Right ventricle myocardium inferior (tissue), 1 donor: ENCODE data around the gene SHISA5. TPM values are rescaled to one million over a fixed set of nuclear protein-coding genes. Genes with fewer than 3 reads are reported as not detected.
"Not testable (repeated sequence)": the region's sequence is repeated elsewhere in the genome, so short reads cannot be mapped to it uniquely, and the experiment has no call there.

ENCODE experiments used
- ATAC-seq: fragments of 200-7000 bp; cut with Tn5 transposase; one replicate; pipeline ENCODE4 v1.9.1; 2020; ENCODE audit warnings: mild to moderate bottlenecking, moderate library complexity
- DNase-seq: peaks from one replicate; pipeline ENCODE4 v3.0.0; 2021; ENCODE audit errors: missing footprints
- intact Hi-C: fragments of 100-400 bp; cut with DNase I; formaldehyde crosslinking; loops from one replicate; pipeline ENCODE4 v1.11.0; 2022
- total RNA-seq: library from RNA; stranded (reverse); fragmentation: NEBNext Ultra II Directional; extraction: Animal tissue kit (Norgen Biotek cat#: 25700); gene quantifications from one replicate; pipeline ENCODE4 v1.2.1, GENCODE V29; 2021
- donor health status: DM: no; HTN: yes; CAD: no; lungs with severe emphysema.

Gene SHISA5
- total RNA-seq, 1 donor from 2014 or later, result 57.3 TPM

- DNase-seq (no peak), ATAC-seq (no peak)
- intact Hi-C loops, result no loop called here
These were observed 11.3 kb downstream of the SHISA5 start for GRCh38 chr3:48492461-48493202.

DNA sequence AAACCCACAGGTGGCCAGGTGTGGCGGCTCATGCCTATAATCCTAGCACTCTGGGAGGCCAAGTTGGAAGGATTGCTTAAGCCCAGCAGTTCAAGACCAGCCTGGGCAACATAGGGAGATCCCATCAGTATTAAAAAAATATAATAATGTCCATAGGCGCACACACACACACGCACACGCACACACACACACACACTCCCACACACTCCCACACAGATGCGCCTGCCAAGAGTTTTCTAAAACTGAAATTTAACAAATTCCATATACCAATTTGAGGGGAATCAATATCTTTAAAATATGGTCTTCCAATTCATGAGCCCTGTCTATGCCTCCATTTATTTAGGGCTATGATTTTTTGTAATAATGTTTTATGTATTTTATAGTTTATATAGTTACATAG, 17.0 kb downstream of the SHISA5 start:
- intact Hi-C loops, result no loop called here
- no peak for DNase-seq
- ATAC-seq, result no peak

GRCh38 chr3:48482822-48483221, 21.2 kb downstream of the SHISA5 start:
- DNase-seq, ATAC-seq, intact Hi-C loops: not testable (repeated sequence)

DNA sequence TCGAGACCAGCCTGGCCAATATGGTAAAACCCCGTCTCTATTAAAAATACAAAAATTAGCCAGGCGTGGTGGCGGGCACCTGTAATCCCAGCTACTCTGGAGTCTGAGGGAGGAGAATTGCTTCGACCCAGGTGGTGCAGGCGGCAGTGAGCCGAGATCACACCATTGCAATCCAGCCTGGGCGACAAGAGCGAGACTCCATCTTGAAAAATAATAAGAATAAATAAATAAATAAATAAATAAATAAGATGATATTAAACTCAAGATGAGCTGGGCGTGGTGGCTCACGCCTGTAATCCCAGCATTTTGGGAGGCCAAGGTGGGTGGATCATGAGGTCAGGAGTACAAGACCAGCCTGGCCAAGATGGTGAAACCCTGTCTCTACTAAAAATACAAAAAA, 23.1 kb downstream of the SHISA5 start:
- intact Hi-C loops, DNase-seq: not testable (repeated sequence)

GRCh38 chr3:48478626-48479555, 25.1 kb downstream of the SHISA5 start:
- ATAC-seq, result no peak
- intact Hi-C loops, result no loop called here
- no peak for DNase-seq

More for the DNA sequence above, 23.1 kb downstream of the SHISA5 start:
- not testable (repeated sequence) for ATAC-seq

- ATAC-seq (no peak), DNase-seq (no peak)
- intact Hi-C loops, result no loop called here
These were observed 25.9 kb downstream of the SHISA5 start for GRCh38 chr3:48477959-48478520.

DNA sequence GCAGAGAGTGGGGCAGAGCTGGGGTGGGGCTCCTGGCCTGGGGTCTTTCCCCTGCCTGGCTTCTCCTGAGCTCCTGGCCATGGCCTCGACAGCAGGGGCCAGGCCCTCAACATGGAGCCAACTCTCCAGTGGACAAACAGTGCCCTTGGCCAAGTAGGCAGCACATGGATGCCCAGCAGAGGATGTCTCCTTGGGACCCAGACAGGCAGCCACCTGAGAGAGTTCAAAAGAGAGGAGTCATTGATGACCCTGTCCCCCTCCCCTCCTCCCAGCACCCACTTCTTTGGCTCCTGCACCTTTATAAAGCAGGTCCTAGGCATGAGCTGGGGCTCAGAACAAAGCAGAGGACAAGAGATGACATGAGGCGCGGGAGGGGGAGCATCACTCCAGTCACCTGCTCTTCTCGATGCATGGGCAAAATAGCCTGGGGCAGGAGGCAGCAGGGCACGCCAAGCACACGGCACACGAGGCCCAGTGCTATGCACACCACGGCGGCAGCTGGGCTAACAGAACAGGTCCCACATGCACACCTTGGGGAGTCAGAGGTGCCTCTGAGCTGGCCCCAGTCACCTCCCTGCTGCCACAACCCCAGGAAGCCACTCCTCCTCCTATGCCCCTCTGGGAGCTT, 27.4 kb downstream of the SHISA5 start:
- DNase-seq (no peak), ATAC-seq (no peak)
- intact Hi-C loops, result no loop called here

GRCh38 chr3:48475188-48475587, 28.8 kb downstream of the SHISA5 start:
- no peak for DNase-seq
- ATAC-seq, result no peak
- intact Hi-C loops, result no loop called here

- no peak for DNase-seq
- ATAC-seq, result no peak
- intact Hi-C loops, result no loop called here
These were observed 29.4 kb downstream of the SHISA5 start for GRCh38 chr3:48474619-48475018.

- not testable (repeated sequence) for ATAC-seq
These were observed 29.9 kb downstream of the SHISA5 start for GRCh38 chr3:48474031-48474430.

GRCh38 chr3:48473617-48473952, 30.4 kb downstream of the SHISA5 start:
- DNase-seq (no peak), ATAC-seq (no peak)
- intact Hi-C loops, result loop anchor here (2.0 kb wide), 1 partner anchor 31 kb away; the partner anchor contains the start of gene SHISA5

More at GRCh38 chr3:48474031-48474430, 29.9 kb downstream of the SHISA5 start:
- intact Hi-C loops, DNase-seq: not testable (repeated sequence)

- DNase-seq (peak; percentile 97), ATAC-seq (peak; percentile 90)
- intact Hi-C loops, result loop anchor here (2.0 kb wide), 1 partner anchor 32 kb away; the partner anchor contains the start of gene SHISA5
These were observed 30.9 kb downstream of the SHISA5 start for GRCh38 chr3:48472923-48473616.

DNA sequence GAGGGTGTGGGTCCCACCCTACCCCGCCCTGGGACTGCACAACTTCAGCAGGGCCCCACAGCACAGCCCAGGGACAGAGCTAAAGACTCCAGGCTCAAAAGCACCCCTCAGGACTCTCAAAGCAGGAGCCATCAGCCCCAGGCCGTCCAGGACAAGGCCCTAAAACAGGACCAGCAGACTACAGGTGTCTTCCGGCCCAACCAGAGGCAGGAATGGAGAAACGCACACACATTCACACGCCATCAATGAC, 31.4 kb downstream of the SHISA5 start:
- DNase-seq (no peak), ATAC-seq (peak; percentile 38)
- intact Hi-C loops, result loop anchor here (2.0 kb wide), 1 partner anchor 32 kb away; the partner anchor contains the start of gene SHISA5

DNA sequence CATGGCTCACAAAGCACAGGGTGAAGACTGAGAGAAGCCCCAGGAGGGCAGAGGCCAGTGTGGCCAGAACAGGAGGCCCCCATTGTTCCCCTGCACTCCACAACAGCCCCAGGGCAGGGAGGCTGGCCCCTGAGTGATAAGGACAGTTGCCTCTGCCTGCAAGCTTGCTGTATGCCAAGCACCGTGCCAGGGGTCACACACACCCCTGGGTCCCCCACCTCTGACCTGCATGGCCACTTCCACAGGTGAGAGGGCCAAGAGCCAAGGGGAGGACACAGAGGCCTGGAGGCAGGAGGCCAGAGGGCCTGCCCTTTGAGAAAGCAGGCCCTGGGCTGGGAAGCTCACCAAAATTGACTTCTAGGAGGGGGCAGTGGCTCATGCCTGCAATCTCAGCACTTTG, 33.7 kb downstream of the SHISA5 start:
- intact Hi-C loops, result no loop called here

DNA sequence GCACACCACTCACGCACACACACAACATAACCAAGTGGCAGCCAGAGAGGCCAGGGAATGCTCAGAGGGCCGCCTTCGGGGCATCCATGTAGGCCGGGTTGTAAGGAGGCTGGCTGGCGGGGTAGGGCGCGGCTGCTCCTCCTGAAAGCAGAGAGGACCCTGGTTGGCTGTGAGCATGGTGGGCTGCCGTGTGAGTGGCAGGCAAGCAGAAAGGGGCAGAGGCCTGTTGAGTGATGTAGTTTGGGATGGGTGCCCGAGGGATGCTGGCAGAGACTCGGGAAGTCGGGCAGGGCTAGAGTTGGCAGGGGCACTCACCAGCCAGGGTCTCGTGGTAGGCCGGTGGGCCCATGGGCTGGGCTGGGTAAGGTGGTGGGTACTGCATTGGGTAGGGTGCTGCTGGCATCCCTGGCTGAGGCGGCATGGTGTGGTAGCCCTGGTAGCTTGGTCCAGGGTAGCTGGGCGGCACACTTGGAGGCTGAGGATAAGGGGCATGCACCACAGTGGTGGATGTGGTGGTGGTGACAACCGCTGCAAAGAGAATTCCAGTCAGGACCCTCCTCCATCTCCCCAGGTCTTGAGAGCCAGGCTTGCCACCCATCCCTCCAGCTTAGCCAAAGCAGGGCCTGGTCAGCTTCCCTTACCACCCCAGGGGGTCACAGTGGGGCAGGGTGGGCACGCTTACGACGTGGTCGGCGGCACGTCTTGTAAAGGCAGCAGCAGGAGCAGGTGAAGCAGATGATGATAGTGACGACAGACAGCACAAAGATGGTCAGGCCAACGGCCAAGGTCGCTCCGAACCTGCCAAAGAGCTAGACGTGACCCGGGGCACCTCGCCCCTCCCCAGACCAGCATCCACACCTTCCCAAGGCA, 34.7 kb downstream of the SHISA5 start:
- no peak for ATAC-seq
- DNase-seq, result no peak
- intact Hi-C loops, result no loop called here

More for the DNA sequence above, 33.7 kb downstream of the SHISA5 start:
- DNase-seq, result no peak
- ATAC-seq, result no peak

DNA sequence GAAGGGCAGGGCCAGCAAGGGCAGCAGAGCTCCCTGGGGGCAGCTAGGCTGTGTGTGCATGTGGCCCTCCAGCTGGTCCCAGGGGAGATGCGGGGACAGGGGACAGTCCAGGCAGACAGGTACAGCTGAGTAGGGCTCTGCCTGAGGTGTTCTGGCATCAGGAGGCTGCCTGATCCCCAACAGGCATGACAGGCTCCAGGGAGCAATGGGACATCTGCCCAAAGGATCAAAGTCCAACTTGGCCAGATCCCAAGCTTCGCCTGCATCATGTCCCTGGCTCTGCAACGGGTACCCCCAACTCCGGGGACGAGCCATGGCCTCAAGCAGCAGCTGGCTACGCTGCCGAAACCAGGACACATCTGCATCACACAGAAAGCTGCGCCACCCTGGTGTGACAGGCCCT, 35.6 kb downstream of the SHISA5 start:
- no peak for DNase-seq
- intact Hi-C loops, result no loop called here

DNA sequence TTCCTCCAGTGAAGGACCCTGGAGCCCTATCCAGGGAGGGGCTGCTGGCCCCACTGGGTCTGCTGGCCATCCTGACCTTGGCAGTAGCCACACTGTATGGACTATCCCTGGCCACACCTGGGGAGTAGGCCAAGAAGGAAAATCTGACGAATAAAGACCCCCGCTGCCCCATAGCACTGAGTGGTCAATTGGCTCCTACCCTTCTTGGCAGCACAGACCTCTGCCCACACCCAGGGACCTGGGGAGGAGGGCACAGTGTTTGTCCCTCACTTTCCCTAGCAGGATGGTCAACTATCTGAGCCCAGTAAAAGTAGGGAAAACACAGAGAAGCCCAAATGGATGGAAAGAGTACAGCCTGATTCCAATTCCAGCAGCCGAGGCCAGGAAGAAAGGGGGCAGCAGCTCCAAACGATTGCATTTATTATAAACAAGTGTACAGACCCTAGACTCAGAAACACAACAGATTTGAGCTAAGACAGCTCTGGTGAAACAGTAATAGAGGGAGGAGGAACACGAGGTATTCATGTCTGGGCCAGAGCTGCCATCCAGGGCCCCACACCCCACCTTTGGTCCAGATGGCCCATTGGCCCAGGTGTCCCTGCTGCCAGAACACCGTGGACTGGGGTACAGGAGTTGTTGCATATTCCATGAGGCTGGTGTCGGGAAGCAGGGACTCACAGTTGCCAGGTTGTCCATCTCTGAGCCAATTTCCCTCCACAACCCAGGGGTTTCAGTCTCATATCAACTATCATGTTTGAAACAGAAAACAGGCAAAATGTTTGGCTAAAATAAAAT, 36.3 kb downstream of the SHISA5 start:
- ATAC-seq (no peak), DNase-seq (no peak)
- intact Hi-C loops, result no loop called here

More for the DNA sequence above, 35.6 kb downstream of the SHISA5 start:
- no peak for ATAC-seq
